HEK293 (cell line): ENCODE results near the gene IL9.

Experiments used
- CTCF ChIA-PET: fragments of 350-600 bp; formaldehyde crosslinking; extraction: SDS; loops from one replicate; lab custom pipeline; 2021; ENCODE audit warnings: antibody characterized with exemption; lab: Yijun Ruan, JAX
- POLR2A ChIA-PET: fragments of 300-600 bp; formaldehyde crosslinking; extraction: SDS; loops from one replicate; lab custom pipeline; 2020; ENCODE audit warnings: antibody characterized with exemption, inconsistent platforms; lab: Yijun Ruan, JAX
- H3K27ac ChIP-seq: fragments of 200-500 bp; sonication (Bioruptor generic); 2 replicates; pipeline ENCODE4 v1.5.1; 2014; ENCODE audit warnings: low read depth, low read length, control low read depth, inconsistent platforms; ENCODE audit errors: extremely low read depth
- H3K36me3 ChIP-seq, 2 experiments: fragments of 200-500 bp in 1 of 2; sonication (Bioruptor generic) in 1 of 2; 1 replicate in 1 of 2; 2 replicates in 1 of 2; pipeline ENCODE4 v1.5.1; 2014 to 2017; ENCODE audit warnings: inconsistent platforms in 2 of 2, low read length in 2 of 2; ENCODE audit not compliant: control insufficient read depth in 2 of 2, insufficient read depth in 1 of 2
- H3K4me1 ChIP-seq: fragments of 200-500 bp; sonication (Bioruptor generic); 2 replicates; pipeline ENCODE4 v1.5.1; 2014; ENCODE audit warnings: mild to moderate bottlenecking, low read length, inconsistent platforms; ENCODE audit not compliant: control insufficient read depth, insufficient read depth
- H3K4me3 ChIP-seq: 2 replicates; pipeline ENCODE4 v1.5.1; 2011; ENCODE audit warnings: low read depth, mild to moderate bottlenecking, control low read depth, low read length, moderate library complexity
- H3K9me3 ChIP-seq: fragments of 200-500 bp; sonication (Bioruptor generic); 2 replicates; pipeline ENCODE4 v1.5.1; 2014; ENCODE audit warnings: low read depth, low read length, inconsistent platforms; ENCODE audit not compliant: control insufficient read depth, insufficient read depth
- FEZF1 ChIP-seq: fragments of 450-650 bp; formaldehyde crosslinking; IDR thresholded peaks from 2 replicates; pipeline ENCODE4 v1.5.1; 2016; ENCODE audit warnings: missing biosample characterization, missing genetic modification characterization
- GLIS1 ChIP-seq: fragments of 450-650 bp; formaldehyde crosslinking; IDR thresholded peaks from 2 replicates; pipeline ENCODE4 v1.5.1; 2016; ENCODE audit warnings: missing biosample characterization, missing genetic modification characterization
- MZF1 ChIP-seq: fragments of 450-650 bp; formaldehyde crosslinking; IDR thresholded peaks from 2 replicates; pipeline ENCODE4 v1.5.1; 2017; ENCODE audit warnings: missing biosample characterization, missing genetic modification characterization, borderline replicate concordance
- PRDM1 ChIP-seq: fragments of 450-650 bp; formaldehyde crosslinking; IDR thresholded peaks from 2 replicates; pipeline ENCODE4; 2016; ENCODE audit warnings: missing biosample characterization, missing genetic modification characterization
- SCRT1 ChIP-seq: fragments of 450-650 bp; formaldehyde crosslinking; IDR thresholded peaks from 2 replicates; pipeline ENCODE4 v1.5.1; 2016; ENCODE audit warnings: missing biosample characterization, missing genetic modification characterization, borderline replicate concordance
- ZBTB48 ChIP-seq: fragments of 450-650 bp; formaldehyde crosslinking; IDR thresholded peaks from 2 replicates; pipeline ENCODE4 v1.5.1; 2016; ENCODE audit warnings: missing biosample characterization, missing genetic modification characterization
- ZBTB8A ChIP-seq: fragments of 450-650 bp; formaldehyde crosslinking; IDR thresholded peaks from 2 replicates; pipeline ENCODE4 v1.5.1; 2016; ENCODE audit warnings: missing biosample characterization, missing genetic modification characterization
- ZNF133 ChIP-seq: fragments of 450-650 bp; formaldehyde crosslinking; IDR thresholded peaks from 2 replicates; pipeline ENCODE4 v1.5.1; 2016; ENCODE audit warnings: missing biosample characterization, missing genetic modification characterization
- ZNF157 ChIP-seq: fragments of 450-650 bp; formaldehyde crosslinking; IDR thresholded peaks from 2 replicates; pipeline ENCODE4 v1.5.1; 2016; ENCODE audit warnings: missing biosample characterization, missing genetic modification characterization
- ZNF335 ChIP-seq: fragments of 450-650 bp; formaldehyde crosslinking; conservative IDR thresholded peaks from 2 replicates; pipeline ENCODE4 v1.5.1; 2016; ENCODE audit warnings: missing biosample characterization, missing genetic modification characterization
- ZNF341 ChIP-seq: fragments of 450-650 bp; formaldehyde crosslinking; IDR thresholded peaks from 2 replicates; pipeline ENCODE4; 2016; ENCODE audit warnings: low read depth, missing biosample characterization, missing genetic modification characterization
- ZNF37A ChIP-seq: fragments of 450-650 bp; IDR thresholded peaks from 2 replicates; pipeline ENCODE4 v1.5.1; 2018; ENCODE audit warnings: missing biosample characterization, missing genetic modification characterization
- ZNF449 ChIP-seq: fragments of 450-650 bp; formaldehyde crosslinking; IDR thresholded peaks from 2 replicates; pipeline ENCODE4 v1.5.1; 2017; ENCODE audit warnings: missing biosample characterization, mild to moderate bottlenecking, missing genetic modification characterization, moderate library complexity
- ZNF548 ChIP-seq: fragments of 450-650 bp; formaldehyde crosslinking; IDR thresholded peaks from 2 replicates; pipeline ENCODE4 v1.5.1; 2016; ENCODE audit warnings: missing biosample characterization, missing genetic modification characterization
- ZNF585B ChIP-seq: fragments of 450-650 bp; formaldehyde crosslinking; IDR thresholded peaks from 2 replicates; pipeline ENCODE4 v1.5.1; 2016; ENCODE audit warnings: missing biosample characterization, missing genetic modification characterization
- ZNF664 ChIP-seq: fragments of 450-650 bp; formaldehyde crosslinking; IDR thresholded peaks from 2 replicates; pipeline ENCODE4 v1.5.1; 2016; ENCODE audit warnings: missing biosample characterization, missing genetic modification characterization
- ZNF76 ChIP-seq: fragments of 450-650 bp; formaldehyde crosslinking; IDR thresholded peaks from 2 replicates; pipeline ENCODE4; 2016; ENCODE audit warnings: low read depth, missing biosample characterization, missing genetic modification characterization, borderline replicate concordance
- ZNF843 ChIP-seq: fragments of 450-650 bp; formaldehyde crosslinking; IDR thresholded peaks from 2 replicates; pipeline ENCODE4 v1.5.1; 2016; ENCODE audit warnings: missing biosample characterization, missing genetic modification characterization
- TF ChIP-seq, protein P1 (sequence below): fragments of 450-650 bp; formaldehyde crosslinking; IDR thresholded peaks from 2 replicates; pipeline ENCODE4 v1.5.1; 2017; ENCODE audit warnings: missing biosample characterization, missing genetic modification characterization
- TF ChIP-seq, protein P2 (sequence below): fragments of 450-650 bp; formaldehyde crosslinking; optimal IDR thresholded peaks from 2 replicates; pipeline ENCODE3; 2016; ENCODE audit warnings: missing biosample characterization, mild to moderate bottlenecking, missing genetic modification characterization
- TF ChIP-seq, protein P3 (sequence below): fragments of 450-650 bp; formaldehyde crosslinking; IDR thresholded peaks from 2 replicates; pipeline ENCODE4 v1.5.1; 2016; ENCODE audit warnings: missing biosample characterization, missing genetic modification characterization
- TF ChIP-seq, protein P4 (sequence below): fragments of 450-650 bp; formaldehyde crosslinking; IDR thresholded peaks from 2 replicates; pipeline ENCODE4; 2016; ENCODE audit warnings: missing biosample characterization, missing genetic modification characterization
- TF ChIP-seq, protein P5 (sequence below): fragments of 450-650 bp; formaldehyde crosslinking; IDR thresholded peaks from 2 replicates; pipeline ENCODE4 v1.5.1; 2017; ENCODE audit warnings: missing biosample characterization, missing genetic modification characterization

Gene IL9

DNA sequence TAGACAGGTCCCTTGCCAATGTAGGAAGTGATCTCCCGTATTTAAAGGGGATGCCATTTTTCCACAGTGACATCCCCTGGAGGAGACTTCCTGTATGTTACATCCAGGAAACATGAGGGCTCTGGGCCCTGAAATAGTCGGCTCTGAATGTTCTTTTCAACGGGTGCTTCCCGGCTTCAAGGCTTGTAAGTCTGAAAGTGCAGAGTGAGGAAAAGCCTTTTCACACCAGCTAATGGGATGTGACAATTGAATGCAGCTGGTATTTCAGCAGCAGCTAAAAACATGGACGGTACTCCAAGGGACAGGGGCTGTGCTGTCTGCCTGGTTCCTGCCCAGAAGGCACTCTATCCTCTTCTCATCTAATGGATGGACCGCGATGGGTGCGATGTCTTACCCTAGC is 1.4 kb downstream of the IL9 start (continued):
- TF ChIP-seq, protein P1, sequence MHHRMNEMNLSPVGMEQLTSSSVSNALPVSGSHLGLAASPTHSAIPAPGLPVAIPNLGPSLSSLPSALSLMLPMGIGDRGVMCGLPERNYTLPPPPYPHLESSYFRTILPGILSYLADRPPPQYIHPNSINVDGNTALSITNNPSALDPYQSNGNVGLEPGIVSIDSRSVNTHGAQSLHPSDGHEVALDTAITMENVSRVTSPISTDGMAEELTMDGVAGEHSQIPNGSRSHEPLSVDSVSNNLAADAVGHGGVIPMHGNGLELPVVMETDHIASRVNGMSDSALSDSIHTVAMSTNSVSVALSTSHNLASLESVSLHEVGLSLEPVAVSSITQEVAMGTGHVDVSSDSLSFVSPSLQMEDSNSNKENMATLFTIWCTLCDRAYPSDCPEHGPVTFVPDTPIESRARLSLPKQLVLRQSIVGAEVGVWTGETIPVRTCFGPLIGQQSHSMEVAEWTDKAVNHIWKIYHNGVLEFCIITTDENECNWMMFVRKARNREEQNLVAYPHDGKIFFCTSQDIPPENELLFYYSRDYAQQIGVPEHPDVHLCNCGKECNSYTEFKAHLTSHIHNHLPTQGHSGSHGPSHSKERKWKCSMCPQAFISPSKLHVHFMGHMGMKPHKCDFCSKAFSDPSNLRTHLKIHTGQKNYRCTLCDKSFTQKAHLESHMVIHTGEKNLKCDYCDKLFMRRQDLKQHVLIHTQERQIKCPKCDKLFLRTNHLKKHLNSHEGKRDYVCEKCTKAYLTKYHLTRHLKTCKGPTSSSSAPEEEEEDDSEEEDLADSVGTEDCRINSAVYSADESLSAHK (tag by site-specific recombination): no peak
- TF ChIP-seq ZNF157 (no peak), ZNF37A (tag by site-specific recombination) (no peak), MZF1 (tag by site-specific recombination) (no peak)

GRCh38 chr5:135891791-135892190 is 3.9 kb downstream of the IL9 start:
- H3K27ac ChIP-seq: 0 out of 2 replicates have a peak overlapping the region, but pooled peaks have one; percentile 5
- no peak overlapping the region for H3K4me3 ChIP-seq
- TF ChIP-seq ZNF664 (tag by site-specific recombination): no peak
- TF ChIP-seq ZBTB8A: no peak
- no peak for TF ChIP-seq ZNF341 (tag by site-specific recombination)
- TF ChIP-seq, protein P2, sequence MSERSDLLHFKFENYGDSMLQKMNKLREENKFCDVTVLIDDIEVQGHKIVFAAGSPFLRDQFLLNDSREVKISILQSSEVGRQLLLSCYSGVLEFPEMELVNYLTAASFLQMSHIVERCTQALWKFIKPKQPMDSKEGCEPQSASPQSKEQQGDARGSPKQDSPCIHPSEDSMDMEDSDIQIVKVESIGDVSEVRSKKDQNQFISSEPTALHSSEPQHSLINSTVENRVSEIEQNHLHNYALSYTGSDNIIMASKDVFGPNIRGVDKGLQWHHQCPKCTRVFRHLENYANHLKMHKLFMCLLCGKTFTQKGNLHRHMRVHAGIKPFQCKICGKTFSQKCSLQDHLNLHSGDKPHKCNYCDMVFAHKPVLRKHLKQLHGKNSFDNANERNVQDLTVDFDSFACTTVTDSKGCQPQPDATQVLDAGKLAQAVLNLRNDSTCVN (tag by site-specific recombination): no peak
- TF ChIP-seq ZNF585B (tag by site-specific recombination): no peak
- no peak for TF ChIP-seq PRDM1 (tag by site-specific recombination)
- TF ChIP-seq, protein P3, sequence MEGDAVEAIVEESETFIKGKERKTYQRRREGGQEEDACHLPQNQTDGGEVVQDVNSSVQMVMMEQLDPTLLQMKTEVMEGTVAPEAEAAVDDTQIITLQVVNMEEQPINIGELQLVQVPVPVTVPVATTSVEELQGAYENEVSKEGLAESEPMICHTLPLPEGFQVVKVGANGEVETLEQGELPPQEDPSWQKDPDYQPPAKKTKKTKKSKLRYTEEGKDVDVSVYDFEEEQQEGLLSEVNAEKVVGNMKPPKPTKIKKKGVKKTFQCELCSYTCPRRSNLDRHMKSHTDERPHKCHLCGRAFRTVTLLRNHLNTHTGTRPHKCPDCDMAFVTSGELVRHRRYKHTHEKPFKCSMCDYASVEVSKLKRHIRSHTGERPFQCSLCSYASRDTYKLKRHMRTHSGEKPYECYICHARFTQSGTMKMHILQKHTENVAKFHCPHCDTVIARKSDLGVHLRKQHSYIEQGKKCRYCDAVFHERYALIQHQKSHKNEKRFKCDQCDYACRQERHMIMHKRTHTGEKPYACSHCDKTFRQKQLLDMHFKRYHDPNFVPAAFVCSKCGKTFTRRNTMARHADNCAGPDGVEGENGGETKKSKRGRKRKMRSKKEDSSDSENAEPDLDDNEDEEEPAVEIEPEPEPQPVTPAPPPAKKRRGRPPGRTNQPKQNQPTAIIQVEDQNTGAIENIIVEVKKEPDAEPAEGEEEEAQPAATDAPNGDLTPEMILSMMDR: peak; percentile 56
- TF ChIP-seq ZNF449: no peak
- TF ChIP-seq ZNF76 (tag by site-specific recombination): no peak
- TF ChIP-seq GLIS1 (tag by site-specific recombination): 0 out of 2 replicates have a peak, but pooled peaks have one; percentile 8
- 0 out of 2 replicates have a peak, but pooled peaks have one; percentile 18 for TF ChIP-seq ZNF335 (tag by site-specific recombination)
- TF ChIP-seq, all 188 proteins: peak for 3
- peaks cover 25% of the 10 kb centered on the region for H3K4me1 ChIP-seq
- no peaks in the 10 kb centered on the region for H3K36me3 ChIP-seq
- CTCF ChIA-PET: interaction anchor here (0.6 to 8.1 kb wide), 36 partner anchors 9 to 526 kb away, joined by 3 to 66 read pairs (median 4); no protein-coding TSS in a partner anchor
- POLR2A ChIA-PET: interaction anchor here (0.6 to 1.5 kb wide), 2 partner anchors 166 to 232 kb away, joined by 3 to 5 read pairs; no protein-coding TSS in a partner anchor
- no peaks in the 10 kb centered on the region for H3K9me3 ChIP-seq

- CTCF ChIA-PET: interaction anchor here (0.6 to 8.1 kb wide), 27 partner anchors 8 to 527 kb away, joined by 3 to 66 read pairs (median 4); no protein-coding TSS in a partner anchor
- H3K9me3 ChIP-seq: no peaks in the 10 kb centered on the region
- POLR2A ChIA-PET: interaction anchor here (0.6 to 1.5 kb wide), 2 partner anchors 166 to 232 kb away, joined by 3 to 5 read pairs; no protein-coding TSS in a partner anchor
- H3K4me1 ChIP-seq: peaks cover 25% of the 10 kb centered on the region
- H3K27ac ChIP-seq: peak overlapping the region; percentile 5; the same call in 1 of the 2 replicates
- no peaks in the 10 kb centered on the region for H3K36me3 ChIP-seq
- H3K4me3 ChIP-seq: no peak overlapping the region
- TF ChIP-seq ZNF133 (tag by site-specific recombination) (no peak), ZNF843 (tag by site-specific recombination) (0 out of 2 replicates have a peak, but pooled peaks have one; percentile 12), SCRT1 (no peak), ZNF548 (tag by site-specific recombination) (no peak), FEZF1 (tag by site-specific recombination) (peak; percentile 60; the same call in 1 of the 2 replicates), ZBTB48 (no peak)
- TF ChIP-seq, protein P4, sequence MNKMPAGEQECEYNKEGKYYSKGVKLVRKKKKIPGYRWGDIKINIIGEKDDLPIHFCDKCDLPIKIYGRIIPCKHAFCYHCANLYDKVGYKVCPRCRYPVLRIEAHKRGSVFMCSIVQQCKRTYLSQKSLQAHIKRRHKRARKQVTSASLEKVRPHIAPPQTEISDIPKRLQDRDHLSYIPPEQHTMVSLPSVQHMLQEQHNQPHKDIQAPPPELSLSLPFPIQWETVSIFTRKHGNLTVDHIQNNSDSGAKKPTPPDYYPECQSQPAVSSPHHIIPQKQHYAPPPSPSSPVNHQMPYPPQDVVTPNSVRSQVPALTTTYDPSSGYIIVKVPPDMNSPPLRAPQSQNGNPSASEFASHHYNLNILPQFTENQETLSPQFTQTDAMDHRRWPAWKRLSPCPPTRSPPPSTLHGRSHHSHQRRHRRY (tag by site-specific recombination): no peak
- TF ChIP-seq, protein P5, sequence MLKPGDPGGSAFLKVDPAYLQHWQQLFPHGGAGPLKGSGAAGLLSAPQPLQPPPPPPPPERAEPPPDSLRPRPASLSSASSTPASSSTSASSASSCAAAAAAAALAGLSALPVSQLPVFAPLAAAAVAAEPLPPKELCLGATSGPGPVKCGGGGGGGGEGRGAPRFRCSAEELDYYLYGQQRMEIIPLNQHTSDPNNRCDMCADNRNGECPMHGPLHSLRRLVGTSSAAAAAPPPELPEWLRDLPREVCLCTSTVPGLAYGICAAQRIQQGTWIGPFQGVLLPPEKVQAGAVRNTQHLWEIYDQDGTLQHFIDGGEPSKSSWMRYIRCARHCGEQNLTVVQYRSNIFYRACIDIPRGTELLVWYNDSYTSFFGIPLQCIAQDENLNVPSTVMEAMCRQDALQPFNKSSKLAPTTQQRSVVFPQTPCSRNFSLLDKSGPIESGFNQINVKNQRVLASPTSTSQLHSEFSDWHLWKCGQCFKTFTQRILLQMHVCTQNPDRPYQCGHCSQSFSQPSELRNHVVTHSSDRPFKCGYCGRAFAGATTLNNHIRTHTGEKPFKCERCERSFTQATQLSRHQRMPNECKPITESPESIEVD (tag by site-specific recombination): peak; percentile 50
Measured at GRCh38 chr5:135891268-135891667, 4.4 kb downstream of the IL9 start.
